HT1080 (cell line): ENCODE data around the gene TWIST2. TPM values are rescaled to one million over a fixed set of nuclear protein-coding genes. Genes with fewer than 3 reads are reported as not detected.

Experiments
- DNase-seq: peaks from one replicate; pipeline ENCODE4 v3.0.0-alpha.2; 2015; ENCODE audit warnings: low read depth
- total RNA-seq: library from RNA; depleted of rRNA; stranded (reverse); fragments of >200 nt; shearing (Covaris generic); gene quantifications from 2 replicates; pipeline ENCODE4 v1.2.3, GENCODE V29; 2014

TWIST2 gene
- total RNA-seq, 1 experiment from 2014 or later = 52.1 TPM

GRCh38 chr2:238916176-238916874, 68.4 kb downstream of the TWIST2 start:
- DNase-seq = no peak

GRCh38 chr2:238916875-238917590, 69.1 kb downstream of the TWIST2 start:
- DNase-seq = no peak

- no peak for DNase-seq
Measured at GRCh38 chr2:238919307-238919706, 71.4 kb downstream of the TWIST2 start.

- no peak for DNase-seq
Measured at GRCh38 chr2:238920053-238920452, 72.2 kb downstream of the TWIST2 start.

- no peak for DNase-seq
Measured at GRCh38 chr2:238920601-238921001, 72.7 kb downstream of the TWIST2 start.

- no peak for DNase-seq
Measured at GRCh38 chr2:238921259-238921658, 73.4 kb downstream of the TWIST2 start.

GRCh38 chr2:238921681-238922319, 73.9 kb downstream of the TWIST2 start:
- no peak for DNase-seq

GRCh38 chr2:238922435-238922834, 74.5 kb downstream of the TWIST2 start:
- no peak for DNase-seq

- DNase-seq = no peak
Measured at GRCh38 chr2:238924032-238924431, 76.1 kb downstream of the TWIST2 start.

- no peak for DNase-seq
Measured at GRCh38 chr2:238924796-238925195, 76.9 kb downstream of the TWIST2 start.

- DNase-seq = no peak
Measured at GRCh38 chr2:238925281-238925680, 77.4 kb downstream of the TWIST2 start.

GRCh38 chr2:238925816-238926521, 78.1 kb downstream of the TWIST2 start:
- no peak for DNase-seq

- no peak for DNase-seq
Measured at GRCh38 chr2:238926761-238927611, 79.1 kb downstream of the TWIST2 start.

GRCh38 chr2:238927746-238928519, 80.0 kb downstream of the TWIST2 start:
- no peak for DNase-seq

- no peak for DNase-seq
Measured at GRCh38 chr2:238928520-238929241, 80.8 kb downstream of the TWIST2 start.

GRCh38 chr2:238929242-238930081, 81.6 kb downstream of the TWIST2 start:
- no peak for DNase-seq

- DNase-seq = no peak
Measured at GRCh38 chr2:238930216-238930615, 82.3 kb downstream of the TWIST2 start.
